Left hindlimb (tissue), 1 donor: ENCODE results near the gene LRRC36.
A peak's percentile ranks its signal among the peaks of the same experiment; 100 is the strongest.

Experiments used
- DNase-seq: peaks from one replicate; pipeline ENCODE4 v3.0.0-alpha.2; 2018

LRRC36 gene

DNA sequence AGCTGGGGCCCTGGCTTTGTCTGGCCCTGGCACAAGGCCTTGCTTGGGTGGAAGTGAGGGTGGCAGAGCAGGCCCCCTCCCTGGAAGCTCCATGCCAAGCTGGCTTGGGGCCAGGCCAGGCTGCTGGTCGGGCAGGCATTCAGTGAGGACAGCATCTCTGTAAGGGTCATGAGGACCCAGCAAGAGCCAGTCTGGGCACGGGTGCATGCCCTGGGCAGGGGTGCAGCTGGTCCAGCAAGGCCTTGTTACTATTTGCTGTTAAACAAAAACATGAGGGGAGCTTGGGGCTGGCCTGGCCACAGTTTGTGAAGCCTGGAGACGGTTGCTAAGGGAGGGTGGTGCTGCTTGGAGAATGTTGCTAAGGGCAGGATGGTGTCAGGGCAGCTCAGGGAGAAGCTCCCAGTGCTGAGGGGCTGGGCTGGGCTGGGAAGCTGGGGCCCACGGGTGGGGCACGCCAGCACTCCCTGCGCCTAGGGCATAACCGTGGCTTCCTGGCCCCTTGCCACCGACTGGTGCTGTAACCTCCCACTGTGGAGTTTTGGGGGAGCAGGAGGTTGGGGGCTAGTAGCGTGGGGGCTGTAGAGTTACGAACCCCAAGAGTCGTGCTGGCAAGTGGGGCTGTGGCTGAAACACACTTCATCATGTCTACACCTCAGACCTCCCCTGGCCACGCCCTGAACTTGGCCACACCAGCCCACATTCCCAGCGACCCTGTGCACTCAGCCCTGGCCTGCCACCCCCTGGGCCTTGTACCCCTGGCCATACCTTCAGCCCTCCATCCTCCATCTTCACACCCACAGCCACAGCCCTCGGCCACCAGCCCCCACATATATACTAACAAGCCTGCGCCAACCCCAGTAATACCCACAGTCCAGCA is 65.0 kb downstream of the LRRC36 start:
- peak; percentile 68 for DNase-seq

- no peak for DNase-seq
Observed at GRCh38 chr16:67392301-67393059, 65.9 kb downstream of the LRRC36 start.

DNA sequence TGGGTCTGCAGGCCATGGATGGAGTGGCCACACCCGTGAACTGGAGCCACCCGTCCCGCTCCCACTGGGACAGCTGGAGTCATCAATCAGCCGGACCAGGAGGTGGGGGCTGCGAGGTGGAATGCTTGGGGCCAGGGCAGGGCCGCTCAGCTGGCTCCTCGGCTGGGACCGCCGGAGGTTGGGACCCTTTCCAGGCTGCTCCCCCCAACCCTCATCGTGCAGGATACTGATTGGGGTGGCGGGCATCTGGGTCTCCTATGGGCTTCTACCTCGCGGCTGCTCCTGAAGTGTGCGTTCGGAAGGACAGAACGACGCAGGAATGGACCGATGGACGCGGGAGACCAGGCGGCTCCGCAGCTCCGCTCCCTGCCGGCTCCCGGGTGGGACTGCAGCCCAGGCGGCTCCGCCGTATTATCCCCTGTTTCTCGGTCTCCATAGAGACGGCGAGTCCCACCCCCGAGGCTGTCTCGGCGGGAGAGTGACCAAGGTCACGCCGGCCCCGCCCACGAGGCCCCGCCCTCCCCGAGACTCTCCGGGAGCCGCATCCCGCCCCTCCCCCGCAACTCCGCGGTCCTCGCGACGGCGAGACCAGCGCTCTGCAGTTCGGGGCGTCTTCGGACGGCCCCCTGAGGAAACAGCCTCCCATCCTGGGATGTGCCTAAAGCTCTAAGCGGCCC is 66.6 kb downstream of the LRRC36 start, which contains the start of gene TPPP3:
Gene TPPP3, minus strand, starts transcription at position 388 of the 677 bp plus-strand sequence. CDS start 2,387 bp downstream, outside the sequence.
- peak; percentile 93 for DNase-seq

DNA sequence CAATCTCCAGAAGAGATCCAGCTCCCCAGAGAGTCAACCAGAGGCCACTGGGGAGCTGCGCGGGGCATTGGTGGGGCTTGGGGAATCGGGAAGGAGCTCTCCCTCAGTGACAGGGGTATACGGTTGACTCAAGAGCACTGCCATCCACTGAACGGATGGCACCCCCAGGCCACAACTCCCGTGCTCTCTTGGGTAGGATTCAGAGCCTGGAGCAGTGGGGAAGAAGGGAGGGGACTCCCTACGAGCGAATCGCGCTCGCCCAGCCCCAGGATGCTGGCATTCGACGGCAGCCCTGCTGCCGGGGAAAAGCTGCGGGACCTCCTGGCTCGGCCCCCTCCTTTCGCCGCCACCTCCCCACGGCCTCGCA is 67.2 kb downstream of the LRRC36 start:
- DNase-seq: no peak

- no peak for DNase-seq
Observed at GRCh38 chr16:67394155-67395104, 67.8 kb downstream of the LRRC36 start.

DNA sequence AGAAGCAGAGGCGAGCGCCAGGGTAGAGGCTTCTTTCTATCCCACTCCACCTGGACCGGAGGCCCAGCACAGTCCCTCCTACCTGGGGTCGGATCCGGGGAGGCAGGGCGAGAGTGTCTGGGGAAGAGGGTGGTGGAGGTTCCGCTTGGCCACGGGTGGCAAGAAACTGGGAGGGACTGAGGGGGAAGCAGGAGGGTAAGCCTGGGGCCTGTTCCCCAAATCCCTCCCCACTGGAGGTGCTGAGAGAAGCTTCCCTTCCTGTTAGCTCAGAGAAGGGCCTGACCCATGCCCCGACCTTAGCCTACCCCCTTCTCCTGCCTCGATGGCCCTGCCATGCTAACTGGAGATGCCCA is 68.5 kb downstream of the LRRC36 start:
- no peak for DNase-seq

- no peak for DNase-seq
Observed at GRCh38 chr16:67395458-67396158, 69.0 kb downstream of the LRRC36 start.

DNA sequence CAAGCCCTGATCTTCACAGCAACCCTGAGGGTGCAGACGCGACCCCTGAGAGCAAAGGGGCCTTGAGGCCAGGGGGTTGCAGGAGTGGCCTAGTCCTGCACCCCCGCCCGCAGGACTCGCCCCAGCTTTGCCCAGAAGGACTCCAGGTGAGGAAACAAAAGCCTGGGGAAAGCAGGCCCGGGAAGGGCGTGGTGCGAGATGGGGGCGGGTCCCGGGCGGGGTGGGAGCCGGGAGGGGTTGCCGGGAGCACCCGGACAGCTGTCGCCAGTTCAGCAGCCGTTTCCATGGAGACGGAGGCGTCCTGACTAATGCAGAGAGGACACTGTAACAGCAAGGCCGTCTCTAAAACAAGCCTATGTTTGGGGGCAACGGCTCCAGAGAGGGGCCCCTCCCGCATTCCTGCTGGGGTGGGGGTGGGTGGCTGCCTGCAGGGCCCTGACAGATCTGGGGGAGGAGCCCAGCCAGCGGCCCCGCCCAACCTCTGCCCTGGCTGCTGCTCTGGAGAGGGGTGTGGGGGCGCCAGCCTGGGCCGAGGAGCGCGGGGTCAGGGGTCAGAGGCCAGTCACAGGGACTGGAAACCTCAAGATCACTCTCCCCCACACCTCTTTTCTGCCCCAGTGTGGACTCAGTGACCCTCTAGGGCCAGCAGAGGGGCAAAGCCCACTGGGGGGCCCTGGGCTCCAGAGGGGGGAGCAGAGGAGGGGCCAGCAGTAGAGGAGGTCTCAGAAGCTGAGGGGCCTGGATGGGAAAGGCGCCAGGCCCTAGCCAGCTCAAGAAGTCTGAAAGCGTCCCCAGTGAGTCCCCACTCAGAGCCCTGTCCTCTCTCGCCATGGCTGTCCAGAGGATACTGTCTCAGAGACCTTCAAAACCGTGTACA is 69.8 kb downstream of the LRRC36 start:
- peak; percentile 92 for DNase-seq

- peak; percentile 57 for DNase-seq
Observed at GRCh38 chr16:67397036-67397801, 70.6 kb downstream of the LRRC36 start.

DNA sequence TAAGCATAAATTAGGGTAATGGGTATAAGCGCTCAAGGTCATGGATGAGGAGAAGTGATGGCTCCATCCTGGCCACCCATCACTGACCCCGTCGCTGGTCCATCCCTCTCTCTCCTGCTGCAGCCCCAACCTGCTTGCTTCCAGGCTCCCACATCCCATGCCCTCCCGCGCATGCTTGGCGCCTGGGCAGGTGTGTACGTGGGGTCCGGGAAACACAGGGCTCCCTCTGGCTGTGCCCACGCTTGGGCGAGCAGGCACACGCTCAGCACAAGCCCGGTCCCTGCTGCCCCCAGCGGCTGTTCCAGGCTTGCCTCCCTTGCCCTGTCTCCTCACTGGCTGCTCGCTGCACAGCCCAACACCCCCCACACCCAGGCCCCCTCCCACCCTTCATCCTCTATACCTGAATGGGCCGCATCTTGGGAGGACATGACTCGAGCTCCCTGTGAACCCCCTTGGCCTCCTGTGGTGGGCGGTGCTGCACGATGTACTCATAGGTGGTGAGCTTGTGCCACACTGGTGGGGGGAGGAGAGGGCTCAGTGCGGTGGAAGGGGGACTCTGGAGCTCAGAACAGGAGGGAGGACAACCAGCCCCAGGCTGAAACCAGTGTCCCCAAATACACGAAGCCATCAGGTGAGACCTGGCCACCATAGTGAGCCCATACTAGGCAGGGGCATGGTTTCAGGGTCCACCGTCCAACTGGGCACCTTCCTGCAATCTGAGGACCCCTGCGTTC is 71.4 kb downstream of the LRRC36 start:
- DNase-seq: no peak

GRCh38 chr16:67398546-67399217 is 72.1 kb downstream of the LRRC36 start:
- DNase-seq: no peak

- peak; percentile 73 for DNase-seq
Observed at GRCh38 chr16:67399218-67399733, 72.7 kb downstream of the LRRC36 start.

- DNase-seq: peak; percentile 70
Observed at GRCh38 chr16:67399749-67400704, 73.4 kb downstream of the LRRC36 start.

DNA sequence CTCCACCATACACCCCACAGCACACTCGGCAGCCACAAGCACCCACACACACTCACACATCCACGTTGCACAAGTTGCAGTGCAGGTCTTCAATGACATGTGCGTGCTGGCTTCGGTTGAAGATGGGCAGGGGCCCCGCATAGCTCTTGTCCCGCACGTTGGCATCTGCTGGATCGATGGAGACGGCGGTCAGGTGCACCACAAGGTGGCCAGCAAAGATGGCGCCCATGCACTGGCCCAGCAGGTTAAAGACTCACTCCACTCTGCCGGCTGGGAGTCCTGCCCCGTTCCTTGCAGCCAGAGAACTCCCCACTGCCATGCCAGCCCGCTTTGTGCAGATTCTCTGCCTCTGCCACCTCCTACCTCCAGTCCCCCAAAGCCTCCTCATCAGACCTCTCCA is 74.3 kb downstream of the LRRC36 start:
- no peak for DNase-seq

DNA sequence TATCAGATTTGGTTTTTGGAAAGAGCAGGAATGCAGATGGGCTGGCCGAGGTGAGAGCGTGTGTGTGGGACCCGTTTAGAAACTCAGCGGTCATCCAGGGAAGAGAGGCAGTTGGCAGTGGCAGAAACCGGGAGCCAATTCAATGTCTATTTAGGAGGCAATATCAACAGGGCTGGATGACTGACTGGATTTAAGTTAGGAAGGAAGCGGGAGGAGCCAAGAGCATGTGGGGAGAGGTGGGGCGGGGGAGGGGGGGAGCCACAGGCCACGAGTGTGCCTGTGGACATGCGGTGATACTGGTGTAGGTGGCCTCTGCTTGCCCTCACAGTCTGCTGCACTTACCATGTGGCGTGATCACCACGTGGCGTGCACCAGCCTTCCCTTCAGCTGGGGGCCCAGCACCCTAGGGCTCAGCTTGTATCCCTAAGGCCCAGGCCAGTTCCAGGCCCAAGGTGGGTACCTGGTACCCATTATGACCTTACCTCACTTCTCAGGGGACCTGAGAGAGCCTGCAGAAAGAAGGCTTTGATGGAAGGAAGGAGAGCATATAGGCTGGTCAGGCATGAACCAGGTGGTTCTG is 77.5 kb downstream of the LRRC36 start:
- DNase-seq: no peak

DNA sequence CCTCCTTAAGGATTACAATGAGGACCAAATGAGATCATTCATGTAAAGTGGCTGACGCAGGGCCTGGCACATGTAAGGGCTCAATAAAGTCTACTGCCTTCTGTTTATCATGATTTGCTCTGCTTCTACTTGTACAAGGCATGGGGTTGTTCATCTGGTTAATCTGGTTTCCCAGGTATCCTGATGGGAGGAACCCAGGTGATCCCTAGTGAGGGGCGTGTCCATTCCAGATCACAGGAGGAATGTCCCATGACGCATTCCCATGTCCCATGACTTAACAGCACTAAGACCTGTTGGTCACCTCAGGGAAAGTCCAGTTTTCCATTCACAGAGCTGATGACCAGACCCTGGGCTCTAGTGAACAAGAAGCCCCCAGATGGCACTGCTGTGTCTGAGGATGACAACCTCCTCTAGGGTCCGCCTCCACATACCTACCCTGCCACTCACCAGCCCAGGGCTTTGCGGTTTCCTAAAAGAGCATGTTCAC is 78.2 kb downstream of the LRRC36 start:
- DNase-seq: no peak
